GM12875 (cell line): ENCODE results near the gene STMN3.

Experiments used
- H3K4me3 ChIP-seq: one replicate; pipeline ENCODE4 v1.5.1; 2011; ENCODE audit warnings: low read depth, low read length, control low read depth
- TF ChIP-seq, protein P1 (sequence below): IDR thresholded peaks from 2 replicates; pipeline ENCODE4 v1.5.1; 2011; ENCODE audit warnings: low read depth, mild to moderate bottlenecking, control low read depth, inconsistent platforms, low read length, moderate library complexity, borderline replicate concordance; ENCODE audit not compliant: insufficient read depth

The STMN3 gene

DNA sequence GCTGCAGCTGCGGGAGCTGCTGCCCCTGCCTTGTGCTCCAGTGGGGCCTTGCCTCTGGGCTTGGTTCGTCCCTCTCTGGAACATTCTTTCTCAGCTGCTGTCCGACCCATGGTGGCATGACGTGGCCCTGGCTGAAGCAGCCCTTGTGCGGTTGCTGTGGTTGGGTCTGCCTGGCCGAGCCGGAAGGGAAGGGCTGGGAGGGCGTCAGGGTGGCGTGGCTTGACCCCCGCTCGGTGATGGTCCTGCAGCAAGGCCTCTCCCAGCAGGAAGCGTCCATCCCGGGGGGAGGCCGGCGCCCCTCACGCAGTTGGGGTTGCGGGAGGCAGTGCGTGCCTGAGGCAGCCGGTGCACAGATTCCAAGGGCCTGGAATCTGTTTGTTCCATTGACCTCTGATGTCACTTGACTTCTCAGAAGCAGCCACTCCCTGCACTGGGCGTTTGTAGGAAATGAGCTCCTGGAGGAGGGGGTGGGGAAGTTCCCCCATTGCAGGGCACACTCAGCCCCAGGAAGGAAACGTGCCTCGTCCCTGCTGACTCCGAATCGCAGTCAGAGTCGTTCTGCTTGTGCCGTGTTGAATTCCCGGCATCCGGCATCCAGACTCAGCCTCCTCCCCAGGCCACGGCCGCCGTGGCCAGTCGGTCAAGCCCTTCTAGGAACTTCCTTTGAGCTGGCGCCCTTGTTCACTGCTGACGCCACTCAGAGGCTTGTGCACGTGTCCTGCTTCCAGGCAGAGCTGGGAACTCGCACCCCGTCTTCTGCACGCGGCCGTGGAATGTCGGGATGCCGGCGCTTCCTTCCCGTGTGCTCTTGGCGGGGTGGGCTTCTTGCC, 33.5 kb upstream of the STMN3 start:
- no peak overlapping the region for H3K4me3 ChIP-seq
- TF ChIP-seq, protein P1, sequence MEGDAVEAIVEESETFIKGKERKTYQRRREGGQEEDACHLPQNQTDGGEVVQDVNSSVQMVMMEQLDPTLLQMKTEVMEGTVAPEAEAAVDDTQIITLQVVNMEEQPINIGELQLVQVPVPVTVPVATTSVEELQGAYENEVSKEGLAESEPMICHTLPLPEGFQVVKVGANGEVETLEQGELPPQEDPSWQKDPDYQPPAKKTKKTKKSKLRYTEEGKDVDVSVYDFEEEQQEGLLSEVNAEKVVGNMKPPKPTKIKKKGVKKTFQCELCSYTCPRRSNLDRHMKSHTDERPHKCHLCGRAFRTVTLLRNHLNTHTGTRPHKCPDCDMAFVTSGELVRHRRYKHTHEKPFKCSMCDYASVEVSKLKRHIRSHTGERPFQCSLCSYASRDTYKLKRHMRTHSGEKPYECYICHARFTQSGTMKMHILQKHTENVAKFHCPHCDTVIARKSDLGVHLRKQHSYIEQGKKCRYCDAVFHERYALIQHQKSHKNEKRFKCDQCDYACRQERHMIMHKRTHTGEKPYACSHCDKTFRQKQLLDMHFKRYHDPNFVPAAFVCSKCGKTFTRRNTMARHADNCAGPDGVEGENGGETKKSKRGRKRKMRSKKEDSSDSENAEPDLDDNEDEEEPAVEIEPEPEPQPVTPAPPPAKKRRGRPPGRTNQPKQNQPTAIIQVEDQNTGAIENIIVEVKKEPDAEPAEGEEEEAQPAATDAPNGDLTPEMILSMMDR: no peak

DNA sequence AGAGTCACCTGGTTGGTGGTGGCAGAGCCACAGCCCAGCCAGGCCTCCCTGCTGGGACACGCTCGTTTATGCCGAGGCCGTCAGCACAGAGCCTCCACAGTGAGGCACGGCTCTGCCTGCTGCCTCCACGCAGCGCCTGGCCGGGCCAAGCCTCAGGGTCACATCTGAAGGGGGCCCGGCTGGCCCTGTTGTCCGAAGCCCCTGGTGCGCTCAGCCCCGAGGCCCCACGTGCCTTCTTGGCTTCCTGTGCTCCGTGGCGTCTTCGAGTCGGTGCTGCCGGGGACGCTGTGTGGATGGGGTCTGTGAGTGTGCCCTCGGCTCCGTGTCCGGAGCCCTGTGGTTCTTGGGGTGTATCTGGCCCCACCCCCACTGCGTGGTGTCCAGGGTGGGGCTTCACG, 32.9 kb upstream of the STMN3 start:
- TF ChIP-seq, protein P1: no peak
- no peak overlapping the region for H3K4me3 ChIP-seq

DNA sequence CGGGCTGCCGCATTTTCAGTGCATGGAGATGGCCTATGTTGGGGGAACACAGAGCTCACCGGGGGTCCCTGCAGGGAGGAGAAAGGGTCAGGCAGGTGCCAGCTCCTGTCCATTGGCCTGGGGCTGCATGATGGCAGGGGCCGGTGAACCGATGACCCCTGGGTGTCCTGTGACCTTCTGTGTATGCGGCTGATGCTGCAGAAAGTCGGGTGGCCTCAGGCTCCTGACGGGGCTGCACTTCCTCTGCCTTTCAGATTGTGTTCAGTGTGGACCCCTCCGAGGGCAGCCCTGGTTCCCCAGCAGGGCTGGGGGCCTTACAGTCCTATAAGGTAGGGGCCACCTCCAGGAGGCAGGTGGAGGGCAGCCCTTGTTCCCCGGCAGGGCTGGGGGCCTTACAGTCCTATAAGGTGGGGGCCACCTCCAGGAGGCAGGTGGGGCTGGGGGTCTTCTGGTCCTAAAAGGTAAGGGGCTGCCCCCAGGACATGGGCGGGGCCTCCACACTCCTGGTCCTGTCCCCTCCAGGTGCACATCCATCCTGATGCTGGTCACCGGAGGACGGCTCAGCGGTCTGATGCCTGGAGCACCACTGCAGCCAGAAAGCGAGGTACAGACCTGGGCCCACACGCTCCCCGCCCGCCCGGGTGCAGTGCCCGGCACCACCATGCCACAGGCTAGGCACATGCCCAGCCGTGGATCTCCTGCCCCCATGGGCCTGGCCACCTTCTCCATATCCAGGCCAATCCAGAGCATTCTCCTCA, 32.2 kb upstream of the STMN3 start:
- H3K4me3 ChIP-seq: no peak overlapping the region
- TF ChIP-seq, protein P1: no peak

DNA sequence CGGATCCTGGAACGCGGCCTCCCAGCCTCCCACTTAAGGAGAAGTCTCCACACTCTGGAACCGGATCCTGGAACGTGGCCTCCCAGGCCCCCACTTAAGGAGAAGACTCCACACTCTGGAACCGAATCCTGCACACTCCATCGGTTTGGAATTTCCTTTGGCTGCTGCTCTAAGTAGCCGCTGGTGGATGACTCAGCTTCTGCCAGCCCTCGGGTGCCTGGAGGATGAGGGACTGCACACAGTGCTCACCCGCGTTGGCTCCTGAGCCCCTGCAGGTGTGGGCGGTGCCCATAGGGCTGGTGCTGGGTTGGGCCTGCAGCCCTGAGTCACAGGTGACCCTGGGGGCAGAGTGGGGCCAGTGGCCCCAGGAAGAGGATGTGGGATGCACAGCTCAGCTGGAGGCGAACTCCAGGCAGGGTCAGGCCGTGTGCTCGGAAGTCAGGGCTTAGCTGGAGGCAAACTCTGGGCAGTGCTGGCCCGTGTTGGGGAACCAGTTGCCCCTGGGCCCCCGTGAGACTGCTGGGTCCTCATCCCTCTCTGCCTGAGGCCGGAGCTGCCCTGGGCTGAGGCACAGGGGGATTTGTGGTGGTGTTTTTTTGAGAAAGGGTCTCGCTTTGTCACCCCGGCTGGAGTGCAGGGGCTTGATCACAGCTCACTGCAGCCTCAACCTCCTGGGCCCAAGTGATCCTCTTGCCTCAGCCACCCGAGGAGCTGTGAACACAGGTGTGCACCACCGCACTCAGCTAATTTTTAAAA, 29.3 kb upstream of the STMN3 start:
- no peak overlapping the region for H3K4me3 ChIP-seq
- TF ChIP-seq, protein P1: no peak

DNA sequence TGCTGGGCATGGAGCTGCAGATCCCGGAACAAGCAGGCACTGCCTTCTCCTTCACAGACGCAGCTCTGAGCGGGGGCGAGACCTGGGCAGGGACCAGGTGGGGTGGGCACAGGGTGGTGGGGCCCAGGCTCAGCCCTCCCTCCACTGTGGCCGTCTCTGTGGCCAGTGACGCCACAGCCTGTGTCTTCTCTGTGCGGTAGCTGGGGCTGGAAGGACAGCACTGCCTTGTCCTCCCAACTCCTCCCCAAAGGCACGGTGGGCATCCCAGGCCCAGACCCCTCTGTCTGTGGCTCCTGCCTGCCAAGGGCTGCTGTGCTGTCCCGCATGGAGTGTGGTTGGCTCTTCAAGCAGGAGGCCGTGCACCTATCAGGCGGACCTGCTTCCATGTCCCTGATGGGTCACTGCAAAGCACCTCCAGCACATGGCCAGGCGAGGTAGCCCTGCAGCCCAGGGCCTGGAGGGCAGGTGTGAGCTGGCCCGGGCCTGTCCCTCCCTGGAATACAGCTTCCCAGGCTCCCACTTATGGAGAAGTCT, 28.5 kb upstream of the STMN3 start:
- TF ChIP-seq, protein P1: no peak
- no peak overlapping the region for H3K4me3 ChIP-seq

DNA sequence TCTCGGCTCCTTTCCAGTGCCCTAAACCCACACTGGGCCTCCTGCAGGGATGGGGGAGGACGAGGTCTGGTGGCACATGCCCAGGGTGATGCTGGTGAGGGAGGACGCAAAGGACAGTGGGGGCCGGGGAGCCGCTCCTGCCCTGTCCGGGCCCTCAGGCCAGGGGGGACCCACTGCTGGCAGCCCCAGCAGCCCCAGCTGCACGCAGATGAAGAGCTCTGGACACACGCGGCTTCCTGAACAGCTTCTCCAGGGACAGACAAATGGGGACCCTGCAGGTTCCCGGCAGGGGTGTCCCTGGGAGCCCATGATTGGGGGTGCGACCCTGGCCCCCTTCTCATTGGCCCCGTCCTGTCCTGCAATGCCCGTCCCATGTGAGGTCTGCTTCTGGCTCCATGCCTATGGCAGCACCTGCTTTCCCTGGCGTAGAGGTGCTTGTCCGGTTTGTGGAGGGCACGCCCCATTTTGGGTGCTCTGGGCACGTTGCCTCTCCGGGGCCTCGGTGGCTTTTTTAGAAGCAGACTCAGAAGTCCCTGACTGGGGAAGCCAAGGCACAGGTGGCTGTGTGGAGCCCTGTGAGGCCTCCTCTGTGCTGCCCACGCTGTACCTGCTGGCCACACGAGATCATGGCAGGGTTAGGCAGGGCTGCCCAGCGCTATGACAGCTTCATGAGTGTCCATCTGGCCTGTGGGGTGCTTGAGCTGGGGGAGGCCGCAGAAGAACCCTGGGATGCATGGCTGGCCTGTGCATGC, 27.8 kb upstream of the STMN3 start:
- H3K4me3 ChIP-seq: no peak overlapping the region
- TF ChIP-seq, protein P1: no peak
